GM18517 (cell line): Measurements from ENCODE around the gene RNASEL.

ENCODE experiments used
- ATAC-seq: cut with Tn5 transposase; IDR thresholded peaks from one replicate; pipeline ENCODE4 v1.9.1; 2021; ENCODE audit warnings: mild to moderate bottlenecking, moderate library complexity; ENCODE audit not compliant: unreplicated experiment

Gene RNASEL

GRCh38 chr1:182601416-182601786 is 12.3 kb upstream of the RNASEL start:
- peak; percentile 33 for ATAC-seq

GRCh38 chr1:182600745-182601415 is 11.8 kb upstream of the RNASEL start:
- ATAC-seq, result no peak

GRCh38 chr1:182600036-182600713 is 11.1 kb upstream of the RNASEL start:
- no peak for ATAC-seq

- no peak for ATAC-seq
These were observed 10.3 kb upstream of the RNASEL start for GRCh38 chr1:182599339-182599738.

GRCh38 chr1:182598296-182598695 is 9.2 kb upstream of the RNASEL start:
- ATAC-seq, result no peak

- no peak for ATAC-seq
These were observed 7.9 kb upstream of the RNASEL start for GRCh38 chr1:182596934-182597333.

GRCh38 chr1:182595641-182596240 is 6.7 kb upstream of the RNASEL start:
- ATAC-seq, result no peak

GRCh38 chr1:182589931-182590330 is 875 bp upstream of the RNASEL start:
- no peak for ATAC-seq

GRCh38 chr1:182589520-182589919 is 464 bp upstream of the RNASEL start:
- ATAC-seq, result no peak

GRCh38 chr1:182587666-182588499 is 1.2 kb downstream of the RNASEL start:
- ATAC-seq, result peak; percentile 13

- no peak for ATAC-seq
These were observed 2.0 kb downstream of the RNASEL start for GRCh38 chr1:182587093-182587492.

GRCh38 chr1:182586380-182586779 is 2.7 kb downstream of the RNASEL start:
- no peak for ATAC-seq

GRCh38 chr1:182584746-182585145 is 4.3 kb downstream of the RNASEL start:
- no peak for ATAC-seq

- ATAC-seq, result no peak
These were observed 8.3 kb downstream of the RNASEL start for GRCh38 chr1:182580736-182581135.

- no peak for ATAC-seq
These were observed 13.4 kb downstream of the RNASEL start for GRCh38 chr1:182575540-182576149.

- ATAC-seq, result no peak
These were observed 14.9 kb downstream of the RNASEL start for GRCh38 chr1:182574156-182574555.

GRCh38 chr1:182570611-182570970 is 18.5 kb downstream of the RNASEL start:
- ATAC-seq, result no peak

GRCh38 chr1:182569939-182570610 is 19.0 kb downstream of the RNASEL start:
- ATAC-seq, result no peak

- no peak for ATAC-seq
These were observed 20.3 kb downstream of the RNASEL start for GRCh38 chr1:182568647-182569284.

- ATAC-seq, result no peak
These were observed 21.4 kb downstream of the RNASEL start for GRCh38 chr1:182567629-182568028.
